Fibroblast of the aortic adventitia (primary cell): ENCODE results near the gene GOLT1A. TPM values are rescaled to one million over a fixed set of nuclear protein-coding genes. Genes with fewer than 3 reads are reported as not detected.

Experiments
- DNase-seq: peaks from one replicate; pipeline ENCODE4 v3.0.0-alpha.2; 2010; ENCODE audit warnings: low read depth
- H3K4me3 ChIP-seq: 2 replicates; pipeline ENCODE4 v1.5.1; 2011; ENCODE audit warnings: low read depth, mild to moderate bottlenecking, control low read depth, low read length, moderate library complexity
- CTCF ChIP-seq: IDR thresholded peaks from 2 replicates; pipeline ENCODE4 v1.5.1; 2011; ENCODE audit warnings: mild to moderate bottlenecking, low read length, control low read depth, inconsistent platforms; ENCODE audit not compliant: insufficient read depth
- total RNA-seq: library from RNA; depleted of rRNA; stranded (reverse); fragments of >200 nt; gene quantifications from 2 replicates; pipeline ENCODE4 v1.2.3, GENCODE V29; 2012; ENCODE audit warnings: low replicate concordance

Gene GOLT1A
- total RNA-seq, 1 donor, result not detected

- no peak overlapping the region for H3K4me3 ChIP-seq
- TF ChIP-seq CTCF, result no peak
- no peak for DNase-seq
Observed at GRCh38 chr1:204199579-204199978, 14.2 kb downstream of the GOLT1A start.

DNA sequence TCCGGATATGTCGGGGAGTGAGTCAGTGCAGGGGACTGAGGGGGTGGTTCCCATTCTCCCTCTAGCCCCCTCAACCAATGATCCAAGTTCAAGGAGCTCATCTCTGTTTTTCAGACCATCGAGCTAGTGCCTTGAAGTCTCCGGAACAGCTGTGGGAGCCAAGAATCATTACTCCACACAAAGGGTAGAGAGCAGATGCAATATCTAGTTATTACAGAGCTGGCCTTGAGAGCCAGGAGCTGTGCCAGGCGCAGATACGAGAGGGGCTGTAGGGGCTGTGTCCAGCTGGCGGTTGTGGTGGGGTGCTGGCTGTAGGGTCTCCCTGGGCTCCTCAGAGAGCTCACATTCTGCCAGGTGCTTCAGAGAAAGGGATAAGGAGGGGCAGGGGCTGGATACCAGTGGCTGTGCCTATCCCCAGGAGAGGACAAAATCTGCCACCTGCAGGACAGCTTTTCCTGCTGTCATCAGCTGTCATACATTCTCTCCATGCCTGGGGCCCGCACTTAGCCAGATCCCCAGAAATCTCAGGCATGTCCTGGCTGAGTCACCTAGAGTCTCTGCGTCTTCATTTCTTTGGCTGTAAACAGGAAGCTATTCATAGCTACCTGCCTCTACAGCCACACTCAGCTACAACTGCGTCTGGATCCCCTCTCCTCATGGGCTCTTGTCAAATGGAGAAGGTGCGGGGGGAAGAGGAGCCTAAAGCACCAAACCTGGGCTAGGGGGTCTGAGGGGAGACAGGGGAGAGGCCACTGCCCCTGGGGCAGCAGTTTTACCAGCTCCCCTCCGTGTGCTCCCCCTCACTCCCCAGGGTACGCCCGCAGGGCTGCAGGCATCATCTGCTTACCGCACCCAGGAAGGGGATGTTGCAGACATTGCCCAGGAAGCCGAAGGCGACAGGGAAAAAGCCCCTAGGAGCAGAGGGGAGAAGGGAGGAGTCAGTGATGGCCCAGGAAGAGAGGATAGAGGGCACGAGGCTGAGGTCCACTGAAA is 15.1 kb downstream of the GOLT1A start:
- no peak for TF ChIP-seq CTCF
- peak; percentile 45 for DNase-seq
- H3K4me3 ChIP-seq, result no peak overlapping the region

DNA sequence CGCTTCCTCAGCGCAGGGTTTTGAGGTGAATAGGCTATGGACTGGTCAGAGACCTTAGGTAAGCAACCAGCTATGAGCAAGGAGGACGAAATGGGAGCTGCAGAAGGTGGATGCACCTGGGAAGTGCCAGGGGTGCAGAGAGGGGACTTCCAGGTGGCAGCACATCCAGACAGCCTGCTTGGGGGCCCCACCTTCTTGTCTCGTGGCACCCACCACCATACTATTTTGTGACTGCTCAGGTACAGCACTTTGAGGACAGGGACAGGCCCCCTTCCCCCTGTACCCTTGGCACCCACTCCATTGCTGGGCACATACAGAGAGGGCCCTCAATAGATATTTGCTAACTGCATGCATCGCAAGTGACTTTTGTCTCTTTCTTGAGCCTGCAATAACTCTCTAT is 16.7 kb downstream of the GOLT1A start:
- no peak for TF ChIP-seq CTCF
- no peak overlapping the region for H3K4me3 ChIP-seq
- no peak for DNase-seq

GRCh38 chr1:204196068-204196795 is 17.6 kb downstream of the GOLT1A start, which contains the start of gene KISS1:
Gene KISS1, minus strand, starts transcription at chr1:204196491. Its CDS starts 3,615 bp downstream, at chr1:204192876.
- TF ChIP-seq CTCF, result no peak
- no peak for DNase-seq
- no peak within 1 kb of the TSS for H3K4me3 ChIP-seq

- TF ChIP-seq CTCF, result no peak
- no peak for DNase-seq
- no peak overlapping the region for H3K4me3 ChIP-seq
Observed at GRCh38 chr1:204194771-204195170, 19.0 kb downstream of the GOLT1A start.

DNA sequence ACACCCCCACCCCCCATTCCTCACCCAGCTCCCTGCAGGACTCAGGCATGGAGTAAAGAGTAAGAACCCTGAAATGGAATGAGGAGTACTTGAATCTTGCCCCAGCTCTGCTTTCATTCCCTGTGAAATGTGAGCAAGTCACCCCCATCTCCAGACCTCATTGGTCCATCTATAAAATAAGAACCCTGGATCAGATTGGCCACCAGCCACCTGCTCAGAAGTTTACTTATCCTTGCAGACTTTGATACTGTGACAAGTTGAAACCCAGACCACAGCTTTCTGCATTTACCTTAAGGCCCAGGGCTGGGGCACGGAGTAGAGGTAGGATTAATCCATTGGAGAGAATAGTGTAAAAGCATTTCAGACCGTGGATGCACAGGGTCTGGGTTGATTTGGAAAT is 19.7 kb downstream of the GOLT1A start:
- H3K4me3 ChIP-seq, result no peak overlapping the region
- no peak for DNase-seq
- TF ChIP-seq CTCF, result no peak
